SK-N-SH (cell line): ENCODE results near the gene SMARCA4. TPM values are rescaled to one million over a fixed set of nuclear protein-coding genes. Genes with fewer than 3 reads are reported as not detected.
A peak's percentile ranks its signal among the peaks of the same experiment; 100 is the strongest.

Experiments
- CTCF ChIA-PET: fragments of 300-600, 350-600 bp; formaldehyde crosslinking; extraction: SDS; loops from one replicate; lab custom pipeline; 2021; lab: Yijun Ruan, JAX
- POLR2A ChIA-PET: fragments of 350-600 bp; sonication (Branson Sonifier 250); formaldehyde crosslinking; extraction: SDS; loops from one replicate; lab custom pipeline; 2020; ENCODE audit warnings: antibody characterized with exemption, inconsistent platforms; lab: Yijun Ruan, JAX
- DNase-seq: peaks from one replicate; pipeline ENCODE4 v3.0.0; 2012
- H2AFZ ChIP-seq: fragments of 200-600 bp; sonication (generic); 2 replicates; pipeline ENCODE4 v1.8.1; 2016; ENCODE audit warnings: antibody characterized with exemption, mild to moderate bottlenecking, low read depth
- H3F3A ChIP-seq: fragments of 200-600 bp; sonication (generic); replicated peaks from 2 replicates; pipeline ENCODE3; 2016; ENCODE audit warnings: antibody characterized with exemption, mild to moderate bottlenecking; ENCODE audit not compliant: insufficient read depth
- H3K27ac ChIP-seq, 2 experiments: fragments of 200-500 bp in 1 of 2; fragments of 200-600 bp in 1 of 2; sonication (Bioruptor generic) in 1 of 2; sonication (generic), shearing (Covaris generic) in 1 of 2; 2 replicates each; pipeline versions ENCODE4 v1.5.1 to v1.6.1; 2014 to 2016; ENCODE audit warnings: low read depth in 2 of 2, inconsistent platforms in 1 of 2, low read length in 1 of 2, mild to moderate bottlenecking in 1 of 2, mixed read lengths in 1 of 2
- H3K27me3 ChIP-seq: fragments of 200-600 bp; sonication (generic), shearing (Covaris generic); 2 replicates; pipeline ENCODE4 v1.6.1; 2016; ENCODE audit warnings: mixed run types; ENCODE audit not compliant: insufficient read depth
- H3K36me3 ChIP-seq, 2 experiments: fragments of 200-500 bp in 1 of 2; fragments of 200-600 bp in 1 of 2; sonication (Bioruptor generic) in 1 of 2; sonication (generic) in 1 of 2; replicated peaks in 1 of 2; 2 replicates each; pipeline versions ENCODE3 to v1.5.1; 2014 to 2016; ENCODE audit warnings: low read length in 1 of 2, mild to moderate bottlenecking in 1 of 2; ENCODE audit not compliant: insufficient read depth in 2 of 2, control insufficient read depth in 1 of 2
- H3K4me1 ChIP-seq, 2 experiments: fragments of 200-500 bp in 1 of 2; fragments of 200-600 bp in 1 of 2; sonication (Bioruptor generic) in 1 of 2; sonication (generic), shearing (Covaris generic) in 1 of 2; 2 replicates each; pipeline versions ENCODE4 v1.5.1 to v1.6.1; 2014 to 2016; ENCODE audit warnings: low read depth in 1 of 2, low read length in 1 of 2, mixed run types in 1 of 2; ENCODE audit not compliant: insufficient read depth in 2 of 2, control insufficient read depth in 1 of 2
- H3K4me2 ChIP-seq: fragments of 200-600 bp; sonication (generic), shearing (Covaris generic); 2 replicates; pipeline ENCODE4 v1.6.1; 2017; ENCODE audit warnings: mixed run types
- H3K4me3 ChIP-seq, 2 experiments: fragments of 200-500 bp in 1 of 2; fragments of 200-600 bp in 1 of 2; sonication (Bioruptor generic) in 1 of 2; sonication (generic), shearing (Covaris generic) in 1 of 2; 2 replicates each; pipeline versions ENCODE4 v1.5.1 to v1.8.1; 2014 to 2016; ENCODE audit warnings: low read depth in 2 of 2, inconsistent platforms in 1 of 2, low read length in 1 of 2, mild to moderate bottlenecking in 1 of 2, mixed read lengths in 1 of 2, moderate library complexity in 1 of 2
- H3K79me2 ChIP-seq: fragments of 200-600 bp; sonication (generic); 2 replicates; pipeline ENCODE4 v1.8.1; 2017; ENCODE audit warnings: mild to moderate bottlenecking; ENCODE audit not compliant: insufficient read depth
- H3K9ac ChIP-seq: fragments of 200-600 bp; sonication (generic); 2 replicates; pipeline ENCODE4 v1.6.1; 2017; ENCODE audit warnings: mixed run types
- H3K9me2 ChIP-seq: fragments of 200-600 bp; sonication (generic); 2 replicates; pipeline ENCODE4 v1.6.1; 2017; ENCODE audit warnings: mixed run types
- H3K9me3 ChIP-seq: fragments of 200-600 bp; sonication (generic); 2 replicates; pipeline ENCODE4 v1.6.1; 2017; ENCODE audit warnings: mixed run types, mild to moderate bottlenecking, moderate library complexity
- H4K20me1 ChIP-seq: fragments of 200-600 bp; sonication (generic); 2 replicates; pipeline ENCODE4 v1.6.1; 2017; ENCODE audit warnings: mild to moderate bottlenecking, mixed run types; ENCODE audit not compliant: insufficient read depth
- CHD2 ChIP-seq: fragments of 150-350 bp; IDR thresholded peaks from 2 replicates; pipeline ENCODE4 v1.6.1; 2018; ENCODE audit warnings: low read length; ENCODE audit not compliant: partially characterized antibody
- ELF1 ChIP-seq: IDR thresholded peaks from 2 replicates; pipeline ENCODE4 v1.4.0; 2012
- FOSL2 ChIP-seq: IDR thresholded peaks from 2 replicates; pipeline ENCODE4 v1.4.0; 2012; ENCODE audit warnings: low read depth, mild to moderate bottlenecking, moderate library complexity, borderline replicate concordance
- FOXJ3 ChIP-seq: sonication (generic); formaldehyde crosslinking; IDR thresholded peaks from 2 replicates; pipeline ENCODE4 v1.5.1; 2020; ENCODE audit warnings: mild to moderate bottlenecking, missing genetic modification reagents
- GABPA ChIP-seq: IDR thresholded peaks from 2 replicates; pipeline ENCODE4 v1.4.0; 2012; ENCODE audit warnings: low read depth, mild to moderate bottlenecking
- MAX ChIP-seq: IDR thresholded peaks from 2 replicates; pipeline ENCODE4 v1.4.0; 2012; ENCODE audit warnings: low read depth
- MEF2A ChIP-seq: IDR thresholded peaks from 2 replicates; pipeline ENCODE4 v1.4.0; 2012; ENCODE audit warnings: low read depth, borderline replicate concordance
- MXI1 ChIP-seq: IDR thresholded peaks from 2 replicates; pipeline ENCODE4 v1.6.1; 2012; ENCODE audit warnings: mild to moderate bottlenecking, low read depth, low read length, improper control_type of control experiment
- NFIC ChIP-seq: IDR thresholded peaks from 2 replicates; pipeline ENCODE4 v1.4.0; 2012; ENCODE audit warnings: borderline replicate concordance
- RAD21 ChIP-seq: IDR thresholded peaks from 2 replicates; pipeline ENCODE4 v1.6.1; 2012; ENCODE audit warnings: mild to moderate bottlenecking, low read length
- RCOR1 ChIP-seq: fragments of 150-350 bp; IDR thresholded peaks from 2 replicates; pipeline ENCODE4 v1.6.1; 2017; ENCODE audit warnings: antibody characterized with exemption, low read length
- REST ChIP-seq: IDR thresholded peaks from 2 replicates; pipeline ENCODE4 v1.6.1; 2012; ENCODE audit warnings: mild to moderate bottlenecking, low read depth, low read length, moderate library complexity
- RXRA ChIP-seq: IDR thresholded peaks from 2 replicates; pipeline ENCODE4 v1.4.0; 2012; ENCODE audit warnings: low read depth, mild to moderate bottlenecking, borderline replicate concordance
- TAF1 ChIP-seq: IDR thresholded peaks from 2 replicates; pipeline ENCODE4 v1.6.1; 2012; ENCODE audit warnings: low read depth, mild to moderate bottlenecking, low read length, moderate library complexity, borderline replicate concordance
- TEAD4 ChIP-seq: IDR thresholded peaks from 2 replicates; pipeline ENCODE4 v1.4.0; 2012; ENCODE audit warnings: mild to moderate bottlenecking, borderline replicate concordance; ENCODE audit not compliant: insufficient read depth
- USF1 ChIP-seq: IDR thresholded peaks from 2 replicates; pipeline ENCODE4 v1.4.0; 2012; ENCODE audit warnings: low read depth, borderline replicate concordance
- USF2 ChIP-seq: fragments of 150-350 bp; IDR thresholded peaks from 2 replicates; pipeline ENCODE4 v1.6.1; 2017; ENCODE audit warnings: antibody characterized with exemption, low read length, low read depth, borderline replicate concordance
- WGBS: methylation state at CpG from one replicate; pipeline ENCODE4 v1.1.6; 2017; ENCODE audit warnings: low lambda C conversion rate; 5-methylcytosine and 5-hydroxymethylcytosine counted together
- polyA plus RNA-seq, 3 experiments: library from polyadenylated mRNA; depleted of rRNA; stranded (reverse); fragments of >200 nt; gene quantifications; 2 replicates each; pipeline ENCODE4 v1.2.3, GENCODE V29; 2012
- TF ChIP-seq, protein P1 (sequence below): IDR thresholded peaks from 2 replicates; pipeline ENCODE4 v1.4.0; 2012; ENCODE audit warnings: low read depth, borderline replicate concordance

Gene SMARCA4
- polyA plus RNA-seq, 1 of the 3 experiments (the other 2 are of a cell fraction), result 90.7 TPM

- TF ChIP-seq, protein P1, sequence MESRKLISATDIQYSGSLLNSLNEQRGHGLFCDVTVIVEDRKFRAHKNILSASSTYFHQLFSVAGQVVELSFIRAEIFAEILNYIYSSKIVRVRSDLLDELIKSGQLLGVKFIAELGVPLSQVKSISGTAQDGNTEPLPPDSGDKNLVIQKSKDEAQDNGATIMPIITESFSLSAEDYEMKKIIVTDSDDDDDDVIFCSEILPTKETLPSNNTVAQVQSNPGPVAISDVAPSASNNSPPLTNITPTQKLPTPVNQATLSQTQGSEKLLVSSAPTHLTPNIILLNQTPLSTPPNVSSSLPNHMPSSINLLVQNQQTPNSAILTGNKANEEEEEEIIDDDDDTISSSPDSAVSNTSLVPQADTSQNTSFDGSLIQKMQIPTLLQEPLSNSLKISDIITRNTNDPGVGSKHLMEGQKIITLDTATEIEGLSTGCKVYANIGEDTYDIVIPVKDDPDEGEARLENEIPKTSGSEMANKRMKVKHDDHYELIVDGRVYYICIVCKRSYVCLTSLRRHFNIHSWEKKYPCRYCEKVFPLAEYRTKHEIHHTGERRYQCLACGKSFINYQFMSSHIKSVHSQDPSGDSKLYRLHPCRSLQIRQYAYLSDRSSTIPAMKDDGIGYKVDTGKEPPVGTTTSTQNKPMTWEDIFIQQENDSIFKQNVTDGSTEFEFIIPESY, result no peak
- TF ChIP-seq USF1, result no peak
These were observed 130.3 kb downstream of the SMARCA4 start (continued) for GRCh38 chr19:11090997-11091702.

DNA sequence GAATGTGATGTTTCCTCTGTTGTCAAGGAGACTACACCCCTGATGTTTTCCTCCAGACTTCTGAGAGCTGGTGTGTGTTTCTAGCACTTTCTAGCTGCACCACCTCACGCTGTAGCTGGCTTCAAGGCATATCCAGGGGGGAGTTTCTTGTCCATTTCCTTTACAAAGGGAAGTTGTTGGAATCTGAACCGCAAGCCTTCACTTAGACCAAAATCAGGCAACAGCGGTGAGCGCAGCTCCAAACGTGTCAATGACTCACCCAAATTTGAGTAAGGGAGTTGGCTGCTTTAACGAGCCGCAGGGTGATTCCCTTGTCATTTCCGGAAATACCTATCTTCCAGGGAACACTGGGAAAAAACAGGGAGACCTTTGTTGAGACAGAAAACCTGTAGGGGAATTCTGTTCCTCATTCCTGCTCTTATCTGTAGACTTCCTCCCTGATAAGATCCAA lies 130.9 kb downstream of the SMARCA4 start:
- Histone ChIP-seq H4K20me1 (no peaks in the 10 kb centered on the region; the same call in 1 of the 2 replicates), H3K4me2 (peak overlapping the region; percentile 97), H3K9ac (peak overlapping the region; percentile 96), H3K27me3 (no peaks in the 10 kb centered on the region), H3K36me3 (peaks cover 0 to 6% of the 10 kb centered on the region in 2 experiments), H3F3A (peaks cover 53% of the 10 kb centered on the region), H2AFZ (no peak overlapping the region), H3K79me2 (peaks cover 70% of the 10 kb centered on the region), H3K9me3 (no peaks in the 10 kb centered on the region), H3K4me1 (peaks cover 7 to 32% of the 10 kb centered on the region in 2 experiments), H3K27ac (peak overlapping the region; percentile 29 to 83; a peak in 3 of 4 replicates), H3K4me3 (peak overlapping the region in 1 of 2 experiments; percentile 67; a peak in 1 of 4 replicates), H3K9me2 (no peaks in the 10 kb centered on the region)
- ChIA-PET POLR2A (no interaction called here), CTCF (interaction anchor here (1.5 to 7.6 kb wide), 3 partner anchors 34 to 155 kb away, joined by 3 to 47 read pairs (median 5); no protein-coding TSS in a partner anchor)
- WGBS, result 37% methylated on average over 8 of the region's 8 CpGs
- DNase-seq, result no peak
- TF ChIP-seq TEAD4, result no peak
- TF ChIP-seq, protein P1, result no peak
- TF ChIP-seq RCOR1, result no peak
- TF ChIP-seq MEF2A, result no peak
- TF ChIP-seq MXI1, result no peak
- no peak for TF ChIP-seq USF1
- TF ChIP-seq FOXJ3, result no peak
- TF ChIP-seq REST, result no peak
- TF ChIP-seq CHD2, result no peak
- TF ChIP-seq RAD21, result no peak
- no peak for TF ChIP-seq TAF1
- peak; percentile 59; the same call in 1 of the 2 replicates for TF ChIP-seq FOSL2
- TF ChIP-seq RXRA, result no peak
- 0 out of 2 replicates have a peak, but pooled peaks have one; percentile 12 for TF ChIP-seq GABPA
- TF ChIP-seq NFIC, result no peak
- no peak for TF ChIP-seq ELF1
- TF ChIP-seq USF2, result no peak
- peak; percentile 41; the same call in 1 of the 2 replicates for TF ChIP-seq MAX
